ENCODE measurements around the gene RPS2. TPM values are rescaled to one million over a fixed set of nuclear protein-coding genes. Genes with fewer than 3 reads are reported as not detected.

Gene RPS2
- total and polyA plus RNA-seq, 8 donors, result 1,832 to 2,607 (median 2,226) TPM

DNA sequence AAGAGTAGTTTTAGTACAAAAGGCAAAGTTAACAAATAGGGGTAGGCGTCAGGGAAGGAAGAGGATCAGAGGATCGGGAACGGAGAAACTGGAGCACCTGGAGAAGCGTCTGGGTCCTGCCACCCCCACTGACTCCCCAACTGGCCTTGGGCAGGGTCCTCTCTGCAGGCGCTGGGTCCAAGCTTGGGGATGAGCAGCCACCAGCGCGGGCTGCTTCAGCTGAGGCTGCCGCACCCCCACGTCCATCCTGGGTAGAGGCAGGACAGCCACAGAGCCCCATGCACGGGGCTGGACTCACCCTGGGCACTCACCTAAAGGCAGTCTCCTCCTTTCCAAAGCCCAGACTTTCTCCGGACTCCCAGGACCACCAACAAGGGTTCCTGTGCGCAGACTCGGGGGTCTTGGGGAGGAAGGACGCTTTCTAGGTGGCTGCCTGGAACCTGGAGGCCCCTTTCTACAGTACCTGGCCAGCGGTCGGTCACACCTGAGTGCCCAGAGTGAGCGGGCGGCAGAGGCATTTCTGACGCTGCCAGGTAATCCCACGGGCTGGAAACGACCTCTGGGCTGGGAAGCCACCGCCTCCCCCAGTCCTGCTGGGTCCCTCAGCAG is 47.5 kb downstream of the RPS2 start:
- Histone ChIP-seq H3K9me3 (no peaks in the 10 kb centered on the region), H3K4me3 (no peak overlapping the region), H3K36me3 (no peaks in the 10 kb centered on the region), H3K27me3 (peaks cover 55 to 92% of the 10 kb centered on the region in 2 donors), H3K4me1 (peaks cover 0 to 9% of the 10 kb centered on the region in 2 donors), H3K27ac (no peak overlapping the region)
- intact Hi-C loops (cut with DNase I), result no loop called here
- no peak for ATAC-seq
- TF ChIP-seq, protein P1, sequence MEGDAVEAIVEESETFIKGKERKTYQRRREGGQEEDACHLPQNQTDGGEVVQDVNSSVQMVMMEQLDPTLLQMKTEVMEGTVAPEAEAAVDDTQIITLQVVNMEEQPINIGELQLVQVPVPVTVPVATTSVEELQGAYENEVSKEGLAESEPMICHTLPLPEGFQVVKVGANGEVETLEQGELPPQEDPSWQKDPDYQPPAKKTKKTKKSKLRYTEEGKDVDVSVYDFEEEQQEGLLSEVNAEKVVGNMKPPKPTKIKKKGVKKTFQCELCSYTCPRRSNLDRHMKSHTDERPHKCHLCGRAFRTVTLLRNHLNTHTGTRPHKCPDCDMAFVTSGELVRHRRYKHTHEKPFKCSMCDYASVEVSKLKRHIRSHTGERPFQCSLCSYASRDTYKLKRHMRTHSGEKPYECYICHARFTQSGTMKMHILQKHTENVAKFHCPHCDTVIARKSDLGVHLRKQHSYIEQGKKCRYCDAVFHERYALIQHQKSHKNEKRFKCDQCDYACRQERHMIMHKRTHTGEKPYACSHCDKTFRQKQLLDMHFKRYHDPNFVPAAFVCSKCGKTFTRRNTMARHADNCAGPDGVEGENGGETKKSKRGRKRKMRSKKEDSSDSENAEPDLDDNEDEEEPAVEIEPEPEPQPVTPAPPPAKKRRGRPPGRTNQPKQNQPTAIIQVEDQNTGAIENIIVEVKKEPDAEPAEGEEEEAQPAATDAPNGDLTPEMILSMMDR (IDR thresholded peaks at IDR 0.05), result no peak
- DNase-seq, result no peak

DNA sequence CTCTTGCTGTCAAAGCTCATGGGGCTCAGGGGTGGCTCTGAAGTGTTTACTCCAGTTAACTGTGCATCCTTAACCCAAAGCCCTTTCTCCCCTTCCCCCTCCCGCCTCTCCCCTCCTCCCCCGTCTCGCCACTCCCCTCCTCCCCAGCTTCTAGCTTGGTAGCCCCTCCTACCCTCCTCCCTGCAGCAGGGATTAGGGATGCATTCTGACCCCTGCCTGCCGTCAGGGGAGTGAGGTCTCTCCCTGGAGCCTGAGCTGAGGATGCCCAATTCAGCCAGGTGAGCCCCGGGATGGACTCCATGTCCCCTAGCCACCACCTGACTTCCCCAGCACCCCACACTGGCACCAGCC is 48.0 kb downstream of the RPS2 start:
- no peaks in the 10 kb centered on the region for H3K9me3 ChIP-seq
- H3K27ac ChIP-seq, result no peak overlapping the region
- intact Hi-C loops (cut with DNase I), result no loop called here
- H3K27me3 ChIP-seq, result peaks cover 51 to 87% of the 10 kb centered on the region in 2 donors
- no peak for DNase-seq
- TF ChIP-seq, protein P1 (IDR thresholded peaks at IDR 0.05), result no peak
- H3K36me3 ChIP-seq, result no peaks in the 10 kb centered on the region
- no peak overlapping the region for H3K4me3 ChIP-seq
- ATAC-seq, result no peak
- H3K4me1 ChIP-seq, result peaks cover 0 to 9% of the 10 kb centered on the region in 2 donors

DNA sequence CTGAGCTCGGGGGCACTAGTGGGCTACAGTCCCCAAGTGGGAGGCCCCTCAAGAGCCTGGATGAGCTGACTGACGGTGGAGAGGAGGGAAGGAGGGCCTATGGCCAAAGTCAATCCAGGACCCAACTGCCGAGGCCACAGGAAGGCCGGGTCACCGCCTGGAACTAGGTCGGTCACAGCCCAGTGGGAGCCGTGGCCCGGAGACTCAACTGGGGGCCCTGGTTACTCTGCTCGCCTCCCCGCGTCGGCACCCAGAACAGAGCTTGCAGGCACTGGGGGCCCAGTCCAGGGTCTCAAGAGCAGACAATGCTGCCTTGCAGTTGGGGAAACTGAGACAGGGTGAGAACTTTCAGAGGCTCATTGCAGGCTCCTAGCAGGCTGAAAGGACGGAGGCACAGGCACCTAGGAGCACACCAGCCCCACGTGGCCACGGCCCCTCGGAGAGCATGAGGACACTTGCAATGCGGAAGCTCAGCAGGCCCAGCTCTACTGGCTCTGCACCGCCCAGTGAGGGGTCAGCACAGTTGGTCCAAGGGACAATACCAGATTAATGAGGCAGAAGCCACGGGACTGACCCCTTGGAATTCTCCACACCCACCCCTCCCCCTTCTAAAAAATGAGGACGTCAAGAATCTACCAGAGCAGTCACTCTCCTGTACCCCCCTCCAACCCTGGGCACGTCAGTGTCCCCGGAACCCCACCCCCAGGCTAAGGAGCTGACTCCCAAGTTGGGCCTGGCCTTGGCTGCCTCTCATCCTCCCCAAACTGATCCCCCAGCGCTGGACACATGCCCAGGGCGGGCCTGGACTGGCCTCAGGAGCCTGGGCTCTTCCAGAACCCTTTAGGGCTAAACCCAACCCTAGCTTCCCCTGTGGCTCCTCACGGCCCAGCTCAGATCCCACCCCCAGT is 48.6 kb downstream of the RPS2 start:
- H3K27ac ChIP-seq, result no peak overlapping the region
- H3K36me3 ChIP-seq, result no peaks in the 10 kb centered on the region
- no peak for ATAC-seq
- no peaks in the 10 kb centered on the region for H3K9me3 ChIP-seq
- peak in 1 of 4 donors; percentile 71 for DNase-seq
- H3K4me1 ChIP-seq, result peaks cover 0 to 9% of the 10 kb centered on the region in 2 donors
- TF ChIP-seq, protein P1 (IDR thresholded peaks at IDR 0.05), result no peak
- no peak overlapping the region for H3K4me3 ChIP-seq
- peaks cover 44 to 81% of the 10 kb centered on the region in 2 donors for H3K27me3 ChIP-seq
- intact Hi-C loops (cut with DNase I), result no loop called here

DNA sequence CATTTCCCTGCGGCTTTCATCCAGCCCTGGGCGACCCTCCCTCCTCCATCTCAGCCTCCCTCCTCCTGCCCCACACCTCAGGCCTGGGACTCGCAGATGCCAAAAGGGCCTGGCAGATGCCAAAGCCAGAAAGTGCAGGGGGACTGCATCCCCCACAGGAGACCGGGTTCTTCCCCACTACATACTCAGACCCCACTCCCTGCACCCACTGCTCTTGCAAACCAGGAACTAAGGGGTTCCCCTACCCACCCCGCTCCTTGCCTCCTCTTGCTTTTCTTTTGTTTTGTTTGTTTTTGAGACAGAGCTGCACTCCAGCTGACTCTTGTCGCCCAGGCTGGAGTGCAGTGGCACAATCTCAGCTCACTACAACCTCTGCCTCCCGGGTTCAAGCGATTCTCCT is 49.6 kb downstream of the RPS2 start:
- H3K27me3 ChIP-seq, result peaks cover 39 to 72% of the 10 kb centered on the region in 2 donors
- no peak for ATAC-seq
- no peak for DNase-seq
- H3K36me3 ChIP-seq, result no peaks in the 10 kb centered on the region
- H3K9me3 ChIP-seq, result no peaks in the 10 kb centered on the region
- no peak overlapping the region for H3K4me3 ChIP-seq
- intact Hi-C loops (cut with DNase I), result no loop called here
- peaks cover 0 to 6% of the 10 kb centered on the region in 2 donors for H3K4me1 ChIP-seq
- TF ChIP-seq, protein P1 (IDR thresholded peaks at IDR 0.05), result no peak
- no peak overlapping the region for H3K27ac ChIP-seq

DNA sequence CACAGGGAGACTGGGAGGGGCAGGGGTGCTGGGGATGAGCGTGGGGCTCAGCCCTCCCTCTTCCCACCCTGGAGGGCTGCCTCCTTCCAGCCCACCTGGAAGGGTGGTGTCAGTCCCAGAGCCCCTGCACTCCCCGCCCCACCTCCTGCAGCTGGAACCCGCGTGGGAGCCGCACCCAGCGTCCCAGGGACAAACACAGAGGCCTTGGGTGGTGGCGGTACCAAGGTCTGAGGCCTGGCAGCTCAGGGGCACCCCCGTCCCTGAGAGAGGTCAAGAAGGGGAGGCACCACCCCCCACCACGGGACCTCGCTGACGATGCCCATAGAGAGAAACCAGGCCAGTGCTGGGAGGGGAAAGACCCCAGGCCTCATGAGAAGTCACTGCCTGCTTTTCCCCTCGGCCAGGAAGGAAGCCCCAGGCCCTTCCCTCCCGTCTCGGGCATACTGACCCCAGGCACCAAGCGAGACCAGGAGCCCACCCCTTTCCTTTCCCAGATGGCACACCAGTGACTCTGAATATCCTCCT is 50.5 kb downstream of the RPS2 start:
- peaks cover 0 to 6% of the 10 kb centered on the region in 2 donors for H3K4me1 ChIP-seq
- no peak overlapping the region for H3K27ac ChIP-seq
- no peaks in the 10 kb centered on the region for H3K36me3 ChIP-seq
- intact Hi-C loops (cut with DNase I), result no loop called here
- TF ChIP-seq, protein P1 (IDR thresholded peaks at IDR 0.05), result no peak
- H3K4me3 ChIP-seq, result no peak overlapping the region
- no peak for ATAC-seq
- peak in 1 of 4 donors; percentile 67 for DNase-seq
- H3K9me3 ChIP-seq, result no peaks in the 10 kb centered on the region
- H3K27me3 ChIP-seq, result peaks cover 31 to 69% of the 10 kb centered on the region in 2 donors
